ENCODE results near the gene ABCD2.
"Not testable (repeated sequence)": the region's sequence is repeated elsewhere in the genome, so short reads cannot be mapped to it uniquely, and the experiment has no call there.

Gene ABCD2

GRCh38 chr12:39533951-39534350, 85.7 kb downstream of the ABCD2 start:
- Histone ChIP-seq H3K27ac (ENCODE audit: low read depth, low read length, poor library complexity, severe bottlenecking) (no peak overlapping the region), H3K9me2 (ENCODE audit: low read depth, low read length) (no peaks in the 10 kb centered on the region), H3F3A (ENCODE audit: insufficient read depth, low read length) (no peaks in the 10 kb centered on the region), H3K4me2 (ENCODE audit: low read length) (no peak overlapping the region), H3K4me1 (ENCODE audit: insufficient read depth, low read length, severe bottlenecking) (no peaks in the 10 kb centered on the region), H3K4me3 (ENCODE audit: low read depth, low read length, poor library complexity, severe bottlenecking) (no peak overlapping the region), H3K79me2 (ENCODE audit: insufficient read depth, low read length) (no peaks in the 10 kb centered on the region), H3K9ac (ENCODE audit: low read length) (no peak overlapping the region), H4K20me1 (ENCODE audit: insufficient read depth, low read length) (no peaks in the 10 kb centered on the region), H3K36me3 (ENCODE audit: insufficient read depth, low read length) (no peaks in the 10 kb centered on the region), H3K27me3 (ENCODE audit: insufficient read depth, low read length) (no peaks in the 10 kb centered on the region), H3K9me3 (ENCODE audit: low read length) (no peaks in the 10 kb centered on the region), H2AFZ (ENCODE audit: low read length) (no peak overlapping the region)
- TF ChIP-seq EZH2 (IDR thresholded peaks at IDR 0.05; ENCODE audit: borderline replicate concordance, low read length) (no peak), CTCF (IDR thresholded peaks at IDR 0.05; ENCODE audit: low read length) (no peak)

- H3K27me3 ChIP-seq (ENCODE audit: insufficient read depth, low read length) = no peaks in the 10 kb centered on the region
- no peak for TF ChIP-seq EZH2 (IDR thresholded peaks at IDR 0.05; ENCODE audit: borderline replicate concordance, low read length)
- no peak for TF ChIP-seq CTCF (IDR thresholded peaks at IDR 0.05; ENCODE audit: low read length)
- no peak overlapping the region for H3K9ac ChIP-seq (ENCODE audit: low read length)
- no peaks in the 10 kb centered on the region for H3F3A ChIP-seq (ENCODE audit: insufficient read depth, low read length)
- H3K9me2 ChIP-seq (ENCODE audit: low read depth, low read length) = no peaks in the 10 kb centered on the region
- no peaks in the 10 kb centered on the region for H3K9me3 ChIP-seq (ENCODE audit: low read length)
- no peak overlapping the region for H3K4me3 ChIP-seq (ENCODE audit: low read depth, low read length, poor library complexity, severe bottlenecking)
- no peaks in the 10 kb centered on the region for H3K36me3 ChIP-seq (ENCODE audit: insufficient read depth, low read length)
- H3K79me2 ChIP-seq (ENCODE audit: insufficient read depth, low read length) = no peaks in the 10 kb centered on the region
- H2AFZ ChIP-seq (ENCODE audit: low read length) = no peak overlapping the region
- no peaks in the 10 kb centered on the region for H3K4me1 ChIP-seq (ENCODE audit: insufficient read depth, low read length, severe bottlenecking)
- no peak overlapping the region for H3K4me2 ChIP-seq (ENCODE audit: low read length)
- H4K20me1 ChIP-seq (ENCODE audit: insufficient read depth, low read length) = no peaks in the 10 kb centered on the region
- H3K27ac ChIP-seq (ENCODE audit: low read depth, low read length, poor library complexity, severe bottlenecking) = no peak overlapping the region
These were observed 87.2 kb downstream of the ABCD2 start for GRCh38 chr12:39532448-39532847.

GRCh38 chr12:39526974-39527373, 92.6 kb downstream of the ABCD2 start:
- no peak overlapping the region for H3K4me3 ChIP-seq (ENCODE audit: low read depth, low read length, poor library complexity, severe bottlenecking)

GRCh38 chr12:39522167-39522566, 97.4 kb downstream of the ABCD2 start:
- H4K20me1 ChIP-seq (ENCODE audit: insufficient read depth, low read length); H3K9ac ChIP-seq (ENCODE audit: low read length); H3K27me3 ChIP-seq (ENCODE audit: insufficient read depth, low read length); H3K36me3 ChIP-seq (ENCODE audit: insufficient read depth, low read length); H3K4me3 ChIP-seq (ENCODE audit: low read depth, low read length, poor library complexity, severe bottlenecking); H3K9me3 ChIP-seq (ENCODE audit: low read length); H3F3A ChIP-seq (ENCODE audit: insufficient read depth, low read length); H3K4me2 ChIP-seq (ENCODE audit: low read length); H3K4me1 ChIP-seq (ENCODE audit: insufficient read depth, low read length, severe bottlenecking); H2AFZ ChIP-seq (ENCODE audit: low read length); H3K79me2 ChIP-seq (ENCODE audit: insufficient read depth, low read length); H3K9me2 ChIP-seq (ENCODE audit: low read depth, low read length); H3K27ac ChIP-seq (ENCODE audit: low read depth, low read length, poor library complexity, severe bottlenecking): not testable (repeated sequence)

More at GRCh38 chr12:39526974-39527373, 92.6 kb downstream of the ABCD2 start:
- H3K4me1 ChIP-seq (ENCODE audit: insufficient read depth, low read length, severe bottlenecking) = no peaks in the 10 kb centered on the region
- H3F3A ChIP-seq (ENCODE audit: insufficient read depth, low read length) = no peaks in the 10 kb centered on the region
- H3K27ac ChIP-seq (ENCODE audit: low read depth, low read length, poor library complexity, severe bottlenecking) = no peak overlapping the region
- H3K27me3 ChIP-seq (ENCODE audit: insufficient read depth, low read length) = no peaks in the 10 kb centered on the region
- H3K4me2 ChIP-seq (ENCODE audit: low read length) = no peak overlapping the region
- H4K20me1 ChIP-seq (ENCODE audit: insufficient read depth, low read length) = no peaks in the 10 kb centered on the region
- H3K9me3 ChIP-seq (ENCODE audit: low read length) = no peaks in the 10 kb centered on the region
- no peak for TF ChIP-seq CTCF (IDR thresholded peaks at IDR 0.05; ENCODE audit: low read length)
- no peak for TF ChIP-seq EZH2 (IDR thresholded peaks at IDR 0.05; ENCODE audit: borderline replicate concordance, low read length)
- no peak overlapping the region for H2AFZ ChIP-seq (ENCODE audit: low read length)
- no peak overlapping the region for H3K9ac ChIP-seq (ENCODE audit: low read length)
- no peaks in the 10 kb centered on the region for H3K79me2 ChIP-seq (ENCODE audit: insufficient read depth, low read length)
- no peaks in the 10 kb centered on the region for H3K9me2 ChIP-seq (ENCODE audit: low read depth, low read length)
- no peaks in the 10 kb centered on the region for H3K36me3 ChIP-seq (ENCODE audit: insufficient read depth, low read length)

Data from OCI-LY1 (cell line).